K562 (cell line): ENCODE results near the gene ALKBH2. TPM values are rescaled to one million over a fixed set of nuclear protein-coding genes. Genes with fewer than 3 reads are reported as not detected.

Source experiments
- ATAC-seq: fragments of 200-7000 bp; cut with Tn5 transposase; 3 replicates; pipeline ENCODE4 v1.9.1; 2020; ENCODE audit warnings: moderate library complexity
- BruUV-seq: library from RNA; stranded (reverse); fragments of 400-500 nt; replicated peaks from 2 replicates; lab custom pipeline; 2021; lab: Mats Ljungman, UMichigan
- CTCF ChIA-PET: fragments of 300-600 bp; formaldehyde crosslinking; extraction: SDS; loops from one replicate; lab custom pipeline; 2021; ENCODE audit warnings: low intra/inter-chr PET ratio; lab: Yijun Ruan, JAX
- POLR2A ChIA-PET: fragments of 300-600, 350-650 bp; sonication (Branson Sonifier 250); formaldehyde crosslinking; extraction: SDS; loops from one replicate; lab custom pipeline; 2021; ENCODE audit warnings: antibody characterized with exemption, inconsistent platforms; lab: Yijun Ruan, JAX
- DNase-seq, 4 experiments: peaks; one replicate each; pipeline versions ENCODE4 v3.0.0 to v3.0.0-alpha.2; 2011 to 2018; ENCODE audit warnings: low spot score in 3 of 4, mixed read lengths in 3 of 4; ENCODE audit errors: extremely low read depth in 1 of 4
- FAIRE-seq: peaks from 2 replicates; lab custom pipeline; 2011; peaks lifted over from hg19 to GRCh38; lab: Jason Lieb, UNC
- H2AFZ ChIP-seq: 2 replicates; pipeline ENCODE4 v1.6.0; 2011; ENCODE audit warnings: low read depth, low read length, control low read depth, inconsistent platforms
- H3K27ac ChIP-seq: fragments of 200-600 bp; 3 replicates; pipeline ENCODE4 v1.8.0; 2011; ENCODE audit warnings: low read depth, mild to moderate bottlenecking, control low read depth, inconsistent platforms, low read length, moderate library complexity, mixed read lengths; ENCODE audit errors: extremely low read depth
- H3K27me3 ChIP-seq, 2 experiments: fragments of 300-600 bp in 1 of 2; 2 replicates in 1 of 2; 3 replicates in 1 of 2; pipeline versions ENCODE4 v1.6.0 to v1.8.0; 2011; ENCODE audit warnings: inconsistent platforms in 2 of 2, low read length in 2 of 2, mild to moderate bottlenecking in 1 of 2, mixed read lengths in 1 of 2, moderate library complexity in 1 of 2; ENCODE audit not compliant: control insufficient read depth in 2 of 2, insufficient read depth in 2 of 2
- H3K36me3 ChIP-seq: fragments of 300-600 bp; 3 replicates; pipeline ENCODE4 v1.8.0; 2011; ENCODE audit warnings: mild to moderate bottlenecking, low read length, inconsistent platforms; ENCODE audit not compliant: control insufficient read depth, insufficient read depth
- H3K4me1 ChIP-seq, 2 experiments: fragments of 200-600 bp in 1 of 2; replicated peaks in 1 of 2; 2 replicates in 1 of 2; 3 replicates in 1 of 2; pipeline versions ENCODE4 v1.5.1 to v1.8.0; 2011; ENCODE audit warnings: inconsistent platforms in 2 of 2, low read length in 2 of 2, mild to moderate bottlenecking in 1 of 2, mixed read lengths in 1 of 2, moderate library complexity in 1 of 2; ENCODE audit not compliant: control insufficient read depth in 2 of 2, insufficient read depth in 2 of 2
- H3K4me2 ChIP-seq: 2 replicates; pipeline ENCODE4 v1.6.1; 2011; ENCODE audit warnings: low read length, control low read depth, inconsistent platforms, mixed read lengths; ENCODE audit not compliant: insufficient read depth
- H3K4me3 ChIP-seq: fragments of 200-600 bp; sonication (generic), shearing (Covaris generic); 2 replicates; pipeline ENCODE4 v1.5.1; 2016; ENCODE audit warnings: control low read depth, inconsistent platforms
- H3K79me2 ChIP-seq: fragments of 200-600 bp; 3 replicates; pipeline ENCODE4 v1.8.0; 2011; ENCODE audit warnings: low read length, inconsistent platforms; ENCODE audit not compliant: control insufficient read depth, insufficient read depth
- H3K9ac ChIP-seq, 2 experiments: 2 replicates each; pipeline versions ENCODE4 v1.6.0 to v1.6.1; 2011; ENCODE audit warnings: low read depth in 2 of 2, low read length in 2 of 2, control low read depth in 1 of 2, inconsistent platforms in 1 of 2, mild to moderate bottlenecking in 1 of 2, mixed read lengths in 1 of 2; ENCODE audit not compliant: insufficient read depth in 1 of 2
- H3K9me1 ChIP-seq: one replicate; pipeline ENCODE4 v1.6.0; 2011; ENCODE audit warnings: inconsistent platforms, mild to moderate bottlenecking, low read length, moderate library complexity; ENCODE audit not compliant: control insufficient read depth, insufficient read depth
- H3K9me3 ChIP-seq: replicated peaks from 2 replicates; pipeline ENCODE4 v1.5.1; 2011; ENCODE audit warnings: low read depth, low read length, inconsistent platforms; ENCODE audit not compliant: control insufficient read depth, insufficient read depth
- H4K20me1 ChIP-seq: replicated peaks from 2 replicates; pipeline ENCODE4 v1.6.1; 2011; ENCODE audit warnings: low read length, inconsistent platforms, mixed read lengths; ENCODE audit not compliant: control insufficient read depth, insufficient read depth
- TCF7L2 ChIP-seq: fragments of 150-350 bp; IDR thresholded peaks from 2 replicates; pipeline ENCODE4 v1.6.1; 2016; ENCODE audit warnings: low read depth, mild to moderate bottlenecking, low read length, moderate library complexity
- WGBS: fragments of 100-300 bp; shearing (Covaris generic); methylation state at CpG from one replicate; pipeline ENCODE4 v1.1.6; 2016; ENCODE audit warnings: low coverage, mixed read lengths; ENCODE audit not compliant: insufficient coverage; ENCODE audit errors: missing lambda C conversion rate; 5-methylcytosine and 5-hydroxymethylcytosine counted together
- in situ Hi-C: fragments of 300-500 bp; cut with MboI; formaldehyde crosslinking; loops from 4 replicates; pipeline ENCODE4 v1.15.0; 2018; ENCODE audit warnings: inconsistent platforms, mixed read lengths
- intact Hi-C: fragments of 100-400 bp; cut with micrococcal nuclease; formaldehyde crosslinking; loops from 2 replicates; pipeline ENCODE4 v1.14.2; 2022
- polyA plus RNA-seq, 8 experiments: library from polyadenylated mRNA; depleted of rRNA in 4 of 8; stranded (reverse) in 5 of 8; unstranded in 3 of 8; fragments of >200 nt; fragmentation: Nextera tagmentation in 2 of 8; fragmentation: Illumina TruSeq in 1 of 8; extraction: Ambion mirVana in 2 of 8; extraction: Trizol in 1 of 8; gene quantifications; 2 replicates each; pipeline versions ENCODE4 v1.2.1 to v1.2.3, GENCODE V29; 2011 to 2014; ENCODE audit warnings: inconsistent platforms in 1 of 8, missing spikeins in 1 of 8
- total RNA-seq, 7 experiments: library from RNA; depleted of rRNA in 6 of 7; stranded (reverse); fragments of >200 nt in 6 of 7; fragmentation: Illumina TruSeq in 2 of 7; extraction: Trizol in 2 of 7; gene quantifications; 2 replicates each; pipeline versions ENCODE4 v1.2.1 to v1.2.3, GENCODE V29; 2011 to 2021; ENCODE audit warnings: low replicate concordance in 1 of 7
- TF ChIP-seq, protein P1 (sequence below), 2 experiments: IDR thresholded peaks; 2 replicates each; pipeline ENCODE4 v1.6.1; 2012; ENCODE audit warnings: improper control_type of control experiment in 2 of 2, low read depth in 2 of 2, low read length in 2 of 2, borderline replicate concordance in 1 of 2

The ALKBH2 gene
- total and polyA plus RNA-seq, 9 of the 15 experiments (the other 6 are each of a cell fraction or from before 2014, with no cell fraction given): 5.9 to 56.1 (median 41.9) TPM

DNA sequence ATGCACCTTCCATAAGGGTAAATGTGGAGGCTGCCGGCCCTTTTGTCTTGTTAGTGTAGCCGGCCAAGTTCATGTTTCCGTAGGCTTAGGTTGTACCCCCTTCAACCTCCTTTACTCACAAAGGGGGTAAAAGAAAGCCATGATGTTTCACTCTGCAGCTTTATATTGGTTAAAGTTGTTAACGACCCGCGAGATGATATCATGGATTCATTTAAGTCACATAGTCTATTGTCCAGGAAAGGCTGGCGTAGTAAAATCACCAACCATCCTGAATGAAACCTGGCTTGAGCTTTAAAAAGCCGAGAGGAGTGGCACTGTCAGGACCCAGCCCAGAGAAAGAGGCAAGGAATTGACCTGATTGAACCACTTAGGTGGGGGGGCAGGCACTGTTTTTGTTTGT is 5.4 kb upstream of the ALKBH2 start:
- Histone ChIP-seq H3K27ac (no peak overlapping the region), H2AFZ (no peak overlapping the region), H3K27me3 (no peaks in the 10 kb centered on the region), H3K4me1 (peaks cover 5 to 21% of the 10 kb centered on the region in 2 experiments; a peak in 3 of 5 replicates), H3K4me2 (peak overlapping the region; percentile 71), H3K4me3 (peak overlapping the region; percentile 81), H3K36me3 (peaks cover 50% of the 10 kb centered on the region; the same call in 2 of the 3 replicates), H4K20me1 (no peaks in the 10 kb centered on the region)
- intact Hi-C loops: loop anchor here (10.0 kb wide), 3 partner anchors 84 to 434 kb away; no protein-coding TSS in a partner anchor
- ATAC-seq (no peak), FAIRE-seq (peak; percentile 64)
- ChIA-PET POLR2A (interaction anchor here (0.7 to 3.0 kb wide), 3 partner anchors 10 to 280 kb away, joined by 3 to 9 read pairs (median 3); no protein-coding TSS in a partner anchor), CTCF (no interaction called here)
- TF ChIP-seq, protein P1, sequence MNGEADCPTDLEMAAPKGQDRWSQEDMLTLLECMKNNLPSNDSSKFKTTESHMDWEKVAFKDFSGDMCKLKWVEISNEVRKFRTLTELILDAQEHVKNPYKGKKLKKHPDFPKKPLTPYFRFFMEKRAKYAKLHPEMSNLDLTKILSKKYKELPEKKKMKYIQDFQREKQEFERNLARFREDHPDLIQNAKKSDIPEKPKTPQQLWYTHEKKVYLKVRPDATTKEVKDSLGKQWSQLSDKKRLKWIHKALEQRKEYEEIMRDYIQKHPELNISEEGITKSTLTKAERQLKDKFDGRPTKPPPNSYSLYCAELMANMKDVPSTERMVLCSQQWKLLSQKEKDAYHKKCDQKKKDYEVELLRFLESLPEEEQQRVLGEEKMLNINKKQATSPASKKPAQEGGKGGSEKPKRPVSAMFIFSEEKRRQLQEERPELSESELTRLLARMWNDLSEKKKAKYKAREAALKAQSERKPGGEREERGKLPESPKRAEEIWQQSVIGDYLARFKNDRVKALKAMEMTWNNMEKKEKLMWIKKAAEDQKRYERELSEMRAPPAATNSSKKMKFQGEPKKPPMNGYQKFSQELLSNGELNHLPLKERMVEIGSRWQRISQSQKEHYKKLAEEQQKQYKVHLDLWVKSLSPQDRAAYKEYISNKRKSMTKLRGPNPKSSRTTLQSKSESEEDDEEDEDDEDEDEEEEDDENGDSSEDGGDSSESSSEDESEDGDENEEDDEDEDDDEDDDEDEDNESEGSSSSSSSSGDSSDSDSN (IDR thresholded peaks at IDR 0.05; ENCODE audit: borderline replicate concordance in 1 of 2, low read depth in 2 of 2, low read length in 2 of 2): peak in 1 of 2 experiments; percentile 10; a peak in 1 of 4 replicates
- TF ChIP-seq TCF7L2: no peak
- TF ChIP-seq, all 486 proteins: peak for 1
- H3K9ac ChIP-seq: peak overlapping the region; percentile 36 to 89
- DNase-seq: no peak
- in situ Hi-C loops: loop anchor here (10.0 kb wide), 1 partner anchor 434 kb away; no protein-coding TSS in a partner anchor
- no peaks in the 10 kb centered on the region for H3K9me1 ChIP-seq
- peaks cover 11% of the 10 kb centered on the region for H3K79me2 ChIP-seq
- 28% methylated on average over 8 of the region's 8 CpGs for WGBS
- no TSS peak for BruUV-seq
- H3K9me3 ChIP-seq: no peaks in the 10 kb centered on the region
